DOHH2 (cell line): ENCODE results near the gene FRK.

Experiments
- H3F3A ChIP-seq: fragments of 200-600 bp; sonication (generic), shearing (Covaris generic); 2 replicates; pipeline ENCODE4 v1.6.0; 2016; ENCODE audit warnings: antibody characterized with exemption, mild to moderate bottlenecking; ENCODE audit not compliant: control insufficient read depth, insufficient read depth
- H3K27ac ChIP-seq: fragments of 200-600 bp; sonication (generic); 2 replicates; pipeline ENCODE4 v1.5.1; 2014; ENCODE audit warnings: low read depth, mild to moderate bottlenecking, low read length, moderate library complexity
- H3K27me3 ChIP-seq: fragments of 200-600 bp; sonication (generic); 2 replicates; pipeline ENCODE4 v1.6.1; 2014; ENCODE audit warnings: mild to moderate bottlenecking, low read length, mixed read lengths; ENCODE audit not compliant: control insufficient read depth
- H3K36me3 ChIP-seq: fragments of 200-600 bp; sonication (generic); 2 replicates; pipeline ENCODE4 v1.6.1; 2014; ENCODE audit warnings: mild to moderate bottlenecking, low read length, moderate library complexity, mixed read lengths; ENCODE audit not compliant: control insufficient read depth
- H3K4me1 ChIP-seq: fragments of 200-600 bp; sonication (generic); 2 replicates; pipeline ENCODE4 v1.6.1; 2014; ENCODE audit warnings: mild to moderate bottlenecking, low read length, mixed read lengths; ENCODE audit not compliant: control insufficient read depth
- H3K4me2 ChIP-seq: fragments of 200-600 bp; sonication (generic); 2 replicates; pipeline ENCODE4 v1.6.0; 2014; ENCODE audit warnings: mild to moderate bottlenecking, low read length, moderate library complexity
- H3K4me3 ChIP-seq: fragments of 200-600 bp; sonication (generic); 2 replicates; pipeline ENCODE4 v1.5.1; 2014; ENCODE audit warnings: mild to moderate bottlenecking, low read length, mixed read lengths
- H3K79me2 ChIP-seq: fragments of 200-600 bp; sonication (generic); 2 replicates; pipeline ENCODE4 v1.6.1; 2014; ENCODE audit warnings: mild to moderate bottlenecking, low read length, mixed read lengths; ENCODE audit not compliant: control insufficient read depth
- H3K9me2 ChIP-seq: fragments of 200-600 bp; sonication (generic); replicated peaks from 2 replicates; pipeline ENCODE4 v1.6.1; 2014; ENCODE audit warnings: mild to moderate bottlenecking, low read length, mixed read lengths; ENCODE audit not compliant: control insufficient read depth
- H3K9me3 ChIP-seq: fragments of 200-600 bp; sonication (generic); 2 replicates; pipeline ENCODE4 v1.6.1; 2014; ENCODE audit warnings: antibody characterized with exemption, low read length, mixed read lengths; ENCODE audit not compliant: control insufficient read depth, insufficient read depth
- H4K20me1 ChIP-seq: fragments of 200-600 bp; sonication (generic); 2 replicates; pipeline ENCODE4 v1.6.0; 2014; ENCODE audit warnings: low read depth, mild to moderate bottlenecking, antibody characterized with exemption, low read length, moderate library complexity; ENCODE audit not compliant: control insufficient read depth, insufficient read depth
- EZH2phosphoT487 ChIP-seq: fragments of 200-600 bp; sonication (generic); IDR thresholded peaks from 2 replicates; pipeline ENCODE4 v1.6.1; 2017; ENCODE audit warnings: borderline replicate concordance, mild to moderate bottlenecking, antibody characterized with exemption, low read length, moderate library complexity, mixed read lengths
- TF ChIP-seq, protein P1 (sequence below): fragments of 200-600 bp; sonication (generic); IDR thresholded peaks from one replicate; pipeline ENCODE4 v1.5.1; 2014; ENCODE audit warnings: antibody characterized with exemption, mild to moderate bottlenecking, low read depth, low read length; ENCODE audit not compliant: poor library complexity, severe bottlenecking

The FRK gene

DNA sequence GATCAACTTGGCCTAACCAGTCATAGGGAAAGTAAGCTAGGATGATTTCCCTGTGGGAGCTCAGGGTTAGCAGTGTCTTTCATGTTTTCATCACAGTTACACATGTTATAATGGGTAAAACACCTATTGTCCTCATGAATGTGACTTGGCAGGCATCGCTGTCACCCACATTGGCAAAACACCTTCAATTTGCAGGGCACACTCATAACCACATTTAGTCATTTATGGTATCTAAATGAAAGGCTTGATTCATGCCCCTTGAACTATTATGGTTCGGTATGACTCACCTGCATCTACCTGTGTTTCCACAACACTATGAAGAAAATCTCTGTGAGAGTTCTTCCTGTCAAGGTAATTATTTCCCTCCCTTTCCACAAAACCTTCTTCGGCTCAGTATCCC, 49.2 kb downstream of the FRK start:
- no peak overlapping the region for H3K4me2 ChIP-seq
- H3K9me2 ChIP-seq: no peaks in the 10 kb centered on the region
- peaks cover 2% of the 10 kb centered on the region for H3K27me3 ChIP-seq
- no peaks in the 10 kb centered on the region for H4K20me1 ChIP-seq
- no peaks in the 10 kb centered on the region for H3K4me1 ChIP-seq
- TF ChIP-seq EZH2phosphoT487: no peak
- TF ChIP-seq, protein P1, sequence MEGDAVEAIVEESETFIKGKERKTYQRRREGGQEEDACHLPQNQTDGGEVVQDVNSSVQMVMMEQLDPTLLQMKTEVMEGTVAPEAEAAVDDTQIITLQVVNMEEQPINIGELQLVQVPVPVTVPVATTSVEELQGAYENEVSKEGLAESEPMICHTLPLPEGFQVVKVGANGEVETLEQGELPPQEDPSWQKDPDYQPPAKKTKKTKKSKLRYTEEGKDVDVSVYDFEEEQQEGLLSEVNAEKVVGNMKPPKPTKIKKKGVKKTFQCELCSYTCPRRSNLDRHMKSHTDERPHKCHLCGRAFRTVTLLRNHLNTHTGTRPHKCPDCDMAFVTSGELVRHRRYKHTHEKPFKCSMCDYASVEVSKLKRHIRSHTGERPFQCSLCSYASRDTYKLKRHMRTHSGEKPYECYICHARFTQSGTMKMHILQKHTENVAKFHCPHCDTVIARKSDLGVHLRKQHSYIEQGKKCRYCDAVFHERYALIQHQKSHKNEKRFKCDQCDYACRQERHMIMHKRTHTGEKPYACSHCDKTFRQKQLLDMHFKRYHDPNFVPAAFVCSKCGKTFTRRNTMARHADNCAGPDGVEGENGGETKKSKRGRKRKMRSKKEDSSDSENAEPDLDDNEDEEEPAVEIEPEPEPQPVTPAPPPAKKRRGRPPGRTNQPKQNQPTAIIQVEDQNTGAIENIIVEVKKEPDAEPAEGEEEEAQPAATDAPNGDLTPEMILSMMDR: no peak
- no peak overlapping the region for H3K4me3 ChIP-seq
- H3F3A ChIP-seq: no peaks in the 10 kb centered on the region
- H3K36me3 ChIP-seq: no peaks in the 10 kb centered on the region
- H3K9me3 ChIP-seq: no peaks in the 10 kb centered on the region
- no peak overlapping the region for H3K27ac ChIP-seq
- H3K79me2 ChIP-seq: no peaks in the 10 kb centered on the region

DNA sequence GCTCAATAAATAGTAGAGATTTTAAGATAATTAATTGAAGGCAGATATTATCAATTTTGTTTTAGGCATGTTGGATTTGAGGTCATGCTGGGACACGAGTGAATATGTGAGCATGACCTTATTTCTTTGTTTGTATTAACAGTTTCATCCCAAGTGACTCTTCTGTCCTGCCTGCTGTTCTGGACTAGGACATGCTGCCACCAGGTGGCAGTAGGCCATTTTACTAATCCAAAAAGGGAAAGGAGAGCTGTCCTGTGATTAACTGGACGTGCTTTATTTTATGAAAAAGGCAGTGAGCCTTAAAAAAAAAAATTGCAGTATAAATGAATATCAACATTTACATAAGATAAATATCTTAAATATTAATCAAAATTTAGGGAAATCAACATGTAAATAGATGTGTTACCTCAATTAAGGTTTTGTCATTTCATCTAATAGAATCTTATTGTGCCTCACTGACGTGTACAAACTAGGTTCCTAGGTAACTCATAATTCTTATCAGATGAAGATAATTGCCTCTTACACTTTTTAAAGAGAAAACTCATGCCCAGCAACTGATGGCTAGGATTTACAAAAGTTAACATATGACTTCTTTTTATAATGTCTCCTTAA, 49.8 kb downstream of the FRK start:
- no peaks in the 10 kb centered on the region for H3K9me3 ChIP-seq
- H3K27me3 ChIP-seq: peaks cover 2% of the 10 kb centered on the region
- no peaks in the 10 kb centered on the region for H3K4me1 ChIP-seq
- H3K4me3 ChIP-seq: no peak overlapping the region
- no peak overlapping the region for H3K4me2 ChIP-seq
- no peaks in the 10 kb centered on the region for H3K9me2 ChIP-seq
- TF ChIP-seq EZH2phosphoT487: no peak
- TF ChIP-seq, protein P1: peak; percentile 82
- no peaks in the 10 kb centered on the region for H3F3A ChIP-seq
- H3K36me3 ChIP-seq: no peaks in the 10 kb centered on the region
- no peaks in the 10 kb centered on the region for H4K20me1 ChIP-seq
- H3K27ac ChIP-seq: no peak overlapping the region
- no peaks in the 10 kb centered on the region for H3K79me2 ChIP-seq

DNA sequence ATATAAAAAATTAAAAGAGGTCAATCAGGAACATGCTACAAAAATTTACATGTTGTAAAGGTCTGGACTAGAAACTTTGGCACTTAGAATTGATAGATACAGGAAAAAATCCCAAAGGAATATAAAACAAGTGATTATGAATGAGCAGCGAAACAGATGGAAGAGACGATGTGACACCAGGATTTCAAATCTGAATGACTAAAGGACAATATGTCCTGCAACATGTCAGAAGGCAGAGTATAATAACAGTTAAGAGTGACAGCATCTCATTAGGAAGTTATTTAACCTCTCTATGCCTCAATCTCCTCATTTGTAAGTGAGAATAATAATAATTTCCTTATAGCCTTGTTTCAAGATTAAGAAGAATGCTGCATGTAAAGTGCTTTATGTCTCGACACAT, 50.3 kb downstream of the FRK start:
- no peak overlapping the region for H3K27ac ChIP-seq
- H3K27me3 ChIP-seq: peaks cover 2% of the 10 kb centered on the region
- no peaks in the 10 kb centered on the region for H3F3A ChIP-seq
- H3K4me1 ChIP-seq: no peaks in the 10 kb centered on the region
- H3K9me2 ChIP-seq: no peaks in the 10 kb centered on the region
- no peak overlapping the region for H3K4me2 ChIP-seq
- H3K36me3 ChIP-seq: no peaks in the 10 kb centered on the region
- no peak overlapping the region for H3K4me3 ChIP-seq
- no peaks in the 10 kb centered on the region for H4K20me1 ChIP-seq
- no peaks in the 10 kb centered on the region for H3K9me3 ChIP-seq
- H3K79me2 ChIP-seq: no peaks in the 10 kb centered on the region
- TF ChIP-seq EZH2phosphoT487: no peak
- TF ChIP-seq, protein P1: no peak
